SU-DHL-6 (cell line): ENCODE measurements around the gene MIA2.
"Not testable (repeated sequence)": the region's sequence is repeated elsewhere in the genome, so short reads cannot be mapped to it uniquely, and the experiment has no call there.

ENCODE experiments used
- H2AFZ ChIP-seq: fragments of 200-600 bp; sonication (generic); 2 replicates; pipeline ENCODE4 v1.6.1; 2014; ENCODE audit warnings: low read depth, mild to moderate bottlenecking, moderate library complexity, mixed read lengths, antibody characterized with exemption, low read length; ENCODE audit not compliant: severe bottlenecking
- H3F3A ChIP-seq: fragments of 200-600 bp; shearing (Covaris generic); 2 replicates; pipeline ENCODE4 v1.6.0; 2016; ENCODE audit warnings: antibody characterized with exemption, mild to moderate bottlenecking; ENCODE audit not compliant: insufficient read depth
- H3K27ac ChIP-seq: fragments of 200-600 bp; sonication (generic); 2 replicates; pipeline ENCODE4 v1.5.1; 2016; ENCODE audit warnings: low read depth, mild to moderate bottlenecking, low read length, moderate library complexity, mixed read lengths
- H3K27me3 ChIP-seq: fragments of 200-600 bp; sonication (generic), shearing (Covaris generic); 2 replicates; pipeline ENCODE4 v1.6.0; 2014; ENCODE audit warnings: mild to moderate bottlenecking, low read length
- H3K36me3 ChIP-seq: fragments of 200-600 bp; sonication (generic); 2 replicates; pipeline ENCODE4 v1.6.1; 2014; ENCODE audit warnings: mild to moderate bottlenecking, low read length, mixed read lengths
- H3K4me2 ChIP-seq: fragments of 300-600, 200-600 bp; shearing (Covaris generic), sonication (generic); 2 replicates; pipeline ENCODE4 v1.6.0; 2014; ENCODE audit warnings: low read length, low read depth, mild to moderate bottlenecking; ENCODE audit not compliant: poor library complexity, severe bottlenecking
- H3K4me3 ChIP-seq: fragments of 200-600 bp; sonication (generic); 2 replicates; pipeline ENCODE4 v1.5.1; 2014; ENCODE audit warnings: antibody characterized with exemption, low read length, mild to moderate bottlenecking, mixed read lengths; ENCODE audit not compliant: insufficient read depth, poor library complexity, severe bottlenecking
- H3K79me2 ChIP-seq: fragments of 200-600 bp; sonication (generic); 2 replicates; pipeline ENCODE4 v1.6.1; 2014; ENCODE audit warnings: mild to moderate bottlenecking, low read length, moderate library complexity; ENCODE audit not compliant: insufficient read depth
- H3K9ac ChIP-seq: fragments of 200-600 bp; sonication (generic); 2 replicates; pipeline ENCODE4 v1.7.0; 2014; ENCODE audit warnings: mild to moderate bottlenecking, low read length
- H3K9me2 ChIP-seq: fragments of 200-600 bp; sonication (generic); replicated peaks from 2 replicates; pipeline ENCODE4 v1.6.1; 2014; ENCODE audit warnings: low read length; ENCODE audit not compliant: insufficient read depth
- H3K9me3 ChIP-seq: fragments of 200-600 bp; sonication (generic); 2 replicates; pipeline ENCODE4 v1.6.1; 2014; ENCODE audit warnings: low read length, mixed read lengths; ENCODE audit not compliant: insufficient read depth
- H4K20me1 ChIP-seq: fragments of 200-600 bp; sonication (generic); 2 replicates; pipeline ENCODE4 v1.6.1; 2014; ENCODE audit warnings: low read depth, mild to moderate bottlenecking, antibody characterized with exemption, low read length, moderate library complexity, mixed read lengths
- EZH2phosphoT487 ChIP-seq: fragments of 200-600 bp; sonication (generic), shearing (Covaris generic); conservative IDR thresholded peaks from 2 replicates; pipeline ENCODE4 v1.6.1; 2018; ENCODE audit warnings: mild to moderate bottlenecking, antibody characterized with exemption, low read length, moderate library complexity, mixed read lengths
- TF ChIP-seq, protein P1 (sequence below): fragments of 200-600 bp; sonication (generic); IDR thresholded peaks from one replicate; pipeline ENCODE4 v1.5.1; 2017; ENCODE audit warnings: antibody characterized with exemption, mild to moderate bottlenecking, low read length, moderate library complexity; ENCODE audit not compliant: insufficient read depth, poor library complexity, severe bottlenecking

Gene MIA2

DNA sequence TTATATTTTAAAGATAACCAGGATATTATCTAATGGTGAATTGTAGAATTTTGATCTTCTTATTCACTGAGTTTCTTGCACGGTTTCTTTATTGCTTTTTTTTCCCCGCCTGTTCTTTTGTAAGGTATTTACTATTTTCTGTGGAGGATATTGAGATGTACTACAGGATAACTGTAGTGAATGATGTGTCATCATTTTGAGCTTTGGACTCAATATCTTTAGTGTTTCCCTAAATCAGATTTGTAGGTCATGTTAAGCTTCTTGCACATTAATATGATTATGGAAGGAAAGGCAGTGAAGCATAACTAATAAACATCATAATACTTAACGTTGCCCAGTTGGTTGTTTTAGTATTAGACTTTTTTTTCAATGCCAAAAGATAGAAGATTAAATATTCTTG lies 117.2 kb downstream of the MIA2 start:
- H3K36me3 ChIP-seq = peaks cover 24% of the 10 kb centered on the region; the same call in 1 of the 2 replicates
- H3K9me3 ChIP-seq = no peaks in the 10 kb centered on the region
- no peak overlapping the region for H3K27ac ChIP-seq
- no peak for TF ChIP-seq EZH2phosphoT487
- TF ChIP-seq, protein P1, sequence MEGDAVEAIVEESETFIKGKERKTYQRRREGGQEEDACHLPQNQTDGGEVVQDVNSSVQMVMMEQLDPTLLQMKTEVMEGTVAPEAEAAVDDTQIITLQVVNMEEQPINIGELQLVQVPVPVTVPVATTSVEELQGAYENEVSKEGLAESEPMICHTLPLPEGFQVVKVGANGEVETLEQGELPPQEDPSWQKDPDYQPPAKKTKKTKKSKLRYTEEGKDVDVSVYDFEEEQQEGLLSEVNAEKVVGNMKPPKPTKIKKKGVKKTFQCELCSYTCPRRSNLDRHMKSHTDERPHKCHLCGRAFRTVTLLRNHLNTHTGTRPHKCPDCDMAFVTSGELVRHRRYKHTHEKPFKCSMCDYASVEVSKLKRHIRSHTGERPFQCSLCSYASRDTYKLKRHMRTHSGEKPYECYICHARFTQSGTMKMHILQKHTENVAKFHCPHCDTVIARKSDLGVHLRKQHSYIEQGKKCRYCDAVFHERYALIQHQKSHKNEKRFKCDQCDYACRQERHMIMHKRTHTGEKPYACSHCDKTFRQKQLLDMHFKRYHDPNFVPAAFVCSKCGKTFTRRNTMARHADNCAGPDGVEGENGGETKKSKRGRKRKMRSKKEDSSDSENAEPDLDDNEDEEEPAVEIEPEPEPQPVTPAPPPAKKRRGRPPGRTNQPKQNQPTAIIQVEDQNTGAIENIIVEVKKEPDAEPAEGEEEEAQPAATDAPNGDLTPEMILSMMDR = no peak
- no peak overlapping the region for H3K4me2 ChIP-seq
- no peaks in the 10 kb centered on the region for H3K9me2 ChIP-seq
- no peak overlapping the region for H3K4me3 ChIP-seq
- no peaks in the 10 kb centered on the region for H3F3A ChIP-seq
- no peaks in the 10 kb centered on the region for H3K27me3 ChIP-seq
- no peak overlapping the region for H2AFZ ChIP-seq
- no peaks in the 10 kb centered on the region for H4K20me1 ChIP-seq
- no peaks in the 10 kb centered on the region for H3K79me2 ChIP-seq
- no peak overlapping the region for H3K9ac ChIP-seq

DNA sequence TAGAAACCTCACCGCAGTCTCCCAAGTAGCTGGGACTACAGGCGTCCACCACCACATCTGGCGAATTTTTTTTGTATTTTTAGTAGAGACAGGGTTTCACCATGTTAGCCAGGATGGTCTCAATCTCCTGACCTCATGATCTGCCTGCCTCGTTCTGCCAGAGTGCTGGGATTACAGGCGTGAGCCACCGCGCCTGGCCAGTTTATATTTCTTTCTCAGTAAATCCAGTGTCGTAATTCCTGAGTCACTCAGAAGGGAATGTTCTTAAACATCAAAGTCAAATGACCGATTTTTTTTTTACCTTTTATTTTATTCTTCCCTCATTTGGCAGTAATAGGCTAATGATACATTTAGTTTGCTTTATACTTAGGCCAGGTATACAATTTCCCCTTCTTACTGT lies 118.0 kb downstream of the MIA2 start:
- H3K36me3 ChIP-seq = peaks cover 19% of the 10 kb centered on the region; the same call in 1 of the 2 replicates
- TF ChIP-seq, protein P1 = no peak
- no peak for TF ChIP-seq EZH2phosphoT487
- no peaks in the 10 kb centered on the region for H4K20me1 ChIP-seq

DNA sequence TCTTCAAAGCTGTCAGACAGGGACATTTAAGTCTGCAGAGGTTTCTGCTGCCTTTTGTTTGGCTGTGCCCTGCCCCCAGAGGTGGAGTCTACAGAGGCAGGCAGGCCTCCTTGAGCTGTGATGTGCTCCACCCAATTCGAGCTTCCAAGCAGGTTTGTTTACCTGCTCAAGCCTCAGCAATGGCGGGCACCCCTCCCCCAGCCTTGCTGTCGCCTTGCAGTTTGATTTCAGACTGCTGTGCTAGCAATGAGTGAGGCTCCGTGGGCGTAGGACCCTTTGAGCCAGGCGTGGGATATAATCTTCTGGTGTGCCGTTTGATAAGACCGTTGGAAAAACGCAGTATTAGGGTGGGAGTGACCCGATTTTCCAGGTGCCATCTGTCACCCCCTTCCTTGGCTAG lies 125.4 kb downstream of the MIA2 start:
- H4K20me1 ChIP-seq, H3K36me3 ChIP-seq, H3K9ac ChIP-seq, H3K27ac ChIP-seq, H3K27me3 ChIP-seq, H2AFZ ChIP-seq, H3K79me2 ChIP-seq, H3K4me2 ChIP-seq, H3K9me2 ChIP-seq, H3F3A ChIP-seq, H3K9me3 ChIP-seq, H3K4me3 ChIP-seq: not testable (repeated sequence)

More for the DNA sequence above, 118.0 kb downstream of the MIA2 start:
- Histone ChIP-seq H3K9me3 (no peaks in the 10 kb centered on the region), H3K27me3 (no peaks in the 10 kb centered on the region), H3F3A (no peaks in the 10 kb centered on the region), H3K9ac (no peak overlapping the region), H3K79me2 (no peaks in the 10 kb centered on the region), H3K27ac (no peak overlapping the region), H3K9me2 (no peaks in the 10 kb centered on the region), H3K4me3 (no peak overlapping the region), H2AFZ (no peak overlapping the region), H3K4me2 (no peak overlapping the region)

DNA sequence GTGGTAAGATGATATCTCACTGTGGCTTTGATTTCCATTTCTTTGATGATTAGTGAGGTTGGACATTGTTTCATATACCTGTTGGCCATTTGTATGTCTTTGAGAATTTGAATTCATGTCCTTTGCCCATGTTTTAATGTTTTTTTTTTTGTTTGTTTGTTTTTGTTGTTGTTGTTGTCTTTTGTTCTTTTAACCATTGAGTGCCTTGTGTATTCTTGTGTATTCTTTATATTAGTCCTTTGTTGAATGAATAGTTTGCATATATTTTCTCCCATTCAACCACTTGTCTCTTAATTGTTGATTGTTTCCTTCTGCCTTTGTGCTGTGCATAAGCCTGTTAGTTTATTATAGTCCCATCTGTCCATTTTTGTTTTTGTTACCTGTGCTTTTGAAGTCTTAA lies 126.6 kb downstream of the MIA2 start:
- Histone ChIP-seq H3K79me2 (no peaks in the 10 kb centered on the region), H3F3A (no peaks in the 10 kb centered on the region), H2AFZ (no peak overlapping the region), H4K20me1 (no peaks in the 10 kb centered on the region), H3K9me2 (no peaks in the 10 kb centered on the region), H3K36me3 (peaks cover 6% of the 10 kb centered on the region; the same call in 1 of the 2 replicates), H3K9me3 (no peaks in the 10 kb centered on the region), H3K9ac (no peak overlapping the region), H3K4me3 (no peak overlapping the region), H3K4me2 (no peak overlapping the region), H3K27me3 (no peaks in the 10 kb centered on the region), H3K27ac (no peak overlapping the region)
- TF ChIP-seq EZH2phosphoT487 = no peak
- TF ChIP-seq, protein P1 = no peak

DNA sequence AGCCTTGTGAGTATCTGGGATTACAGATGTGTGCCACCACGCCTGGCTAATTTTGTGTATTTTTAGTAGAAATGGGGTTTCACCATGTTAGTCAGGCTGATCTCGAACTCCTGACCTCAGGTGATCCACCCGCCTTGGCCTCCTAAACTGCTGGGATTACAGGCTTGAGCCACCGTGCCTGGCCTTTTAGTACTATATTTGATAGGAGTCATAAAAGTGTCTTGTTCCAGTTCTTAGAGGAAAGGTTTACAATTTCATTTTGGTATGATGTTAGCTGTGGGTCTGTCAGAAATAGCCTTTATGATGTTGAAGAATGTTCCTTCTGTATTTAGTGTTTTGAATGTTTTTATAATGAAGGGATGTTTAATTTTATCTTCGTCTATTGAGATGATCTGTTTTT lies 127.8 kb downstream of the MIA2 start:
- not testable (repeated sequence) for H2AFZ ChIP-seq, H3K27me3 ChIP-seq, H3K4me3 ChIP-seq, H3K27ac ChIP-seq, H3K79me2 ChIP-seq, H3F3A ChIP-seq, H3K9me3 ChIP-seq, H3K9me2 ChIP-seq, H3K36me3 ChIP-seq, H3K4me2 ChIP-seq, H3K9ac ChIP-seq, H4K20me1 ChIP-seq
